Measurements from ENCODE around the gene SFTA2.

Gene SFTA2

DNA sequence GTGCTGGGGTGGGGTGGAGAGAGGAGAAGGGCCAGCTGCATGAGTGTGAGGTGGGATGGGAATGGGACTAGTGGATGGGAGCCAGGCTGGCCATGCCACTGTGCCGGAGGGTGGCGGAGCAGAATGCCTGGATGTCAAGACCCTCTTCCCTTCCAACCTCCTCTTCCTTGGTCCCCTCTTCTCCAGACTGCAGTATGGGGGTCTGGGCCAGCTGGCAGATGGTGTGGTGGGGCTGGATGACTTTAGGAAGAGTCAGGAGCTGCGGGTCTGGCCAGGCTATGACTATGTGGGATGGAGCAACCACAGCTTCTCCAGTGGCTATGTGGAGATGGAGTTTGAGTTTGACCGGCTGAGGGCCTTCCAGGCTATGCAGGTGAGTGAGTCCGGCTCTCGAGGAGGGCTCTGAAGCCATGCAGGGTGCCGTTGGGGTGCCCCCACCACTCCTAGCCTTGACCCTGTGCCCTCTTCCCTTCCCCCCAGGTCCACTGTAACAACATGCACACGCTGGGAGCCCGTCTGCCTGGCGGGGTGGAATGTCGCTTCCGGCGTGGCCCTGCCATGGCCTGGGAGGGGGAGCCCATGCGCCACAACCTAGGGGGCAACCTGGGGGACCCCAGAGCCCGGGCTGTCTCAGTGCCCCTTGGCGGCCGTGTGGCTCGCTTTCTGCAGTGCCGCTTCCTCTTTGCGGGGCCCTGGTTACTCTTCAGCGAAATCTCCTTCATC, 40.0 kb downstream of the SFTA2 start:
- Histone ChIP-seq H3K36me3 (no peaks in the 10 kb centered on the region), H3K27ac (no peak overlapping the region), H3K9me3 (no peaks in the 10 kb centered on the region), H3K27me3 (peaks cover 81% of the 10 kb centered on the region), H3K4me1 (ENCODE audit: control insufficient read depth in 1 of 2, insufficient read depth in 1 of 2, low read depth in 1 of 2, low read length in 1 of 2) (no peaks in the 10 kb centered on the region), H3K4me3 (ENCODE audit: low read depth in 1 of 2, low read length in 1 of 2) (no peak overlapping the region)
- TF ChIP-seq, protein P1, sequence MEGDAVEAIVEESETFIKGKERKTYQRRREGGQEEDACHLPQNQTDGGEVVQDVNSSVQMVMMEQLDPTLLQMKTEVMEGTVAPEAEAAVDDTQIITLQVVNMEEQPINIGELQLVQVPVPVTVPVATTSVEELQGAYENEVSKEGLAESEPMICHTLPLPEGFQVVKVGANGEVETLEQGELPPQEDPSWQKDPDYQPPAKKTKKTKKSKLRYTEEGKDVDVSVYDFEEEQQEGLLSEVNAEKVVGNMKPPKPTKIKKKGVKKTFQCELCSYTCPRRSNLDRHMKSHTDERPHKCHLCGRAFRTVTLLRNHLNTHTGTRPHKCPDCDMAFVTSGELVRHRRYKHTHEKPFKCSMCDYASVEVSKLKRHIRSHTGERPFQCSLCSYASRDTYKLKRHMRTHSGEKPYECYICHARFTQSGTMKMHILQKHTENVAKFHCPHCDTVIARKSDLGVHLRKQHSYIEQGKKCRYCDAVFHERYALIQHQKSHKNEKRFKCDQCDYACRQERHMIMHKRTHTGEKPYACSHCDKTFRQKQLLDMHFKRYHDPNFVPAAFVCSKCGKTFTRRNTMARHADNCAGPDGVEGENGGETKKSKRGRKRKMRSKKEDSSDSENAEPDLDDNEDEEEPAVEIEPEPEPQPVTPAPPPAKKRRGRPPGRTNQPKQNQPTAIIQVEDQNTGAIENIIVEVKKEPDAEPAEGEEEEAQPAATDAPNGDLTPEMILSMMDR (IDR thresholded peaks at IDR 0.05) = no peak

- H3K36me3 ChIP-seq = no peaks in the 10 kb centered on the region
These were observed 40.6 kb downstream of the SFTA2 start for GRCh38 chr6:30891450-30891723.

DNA sequence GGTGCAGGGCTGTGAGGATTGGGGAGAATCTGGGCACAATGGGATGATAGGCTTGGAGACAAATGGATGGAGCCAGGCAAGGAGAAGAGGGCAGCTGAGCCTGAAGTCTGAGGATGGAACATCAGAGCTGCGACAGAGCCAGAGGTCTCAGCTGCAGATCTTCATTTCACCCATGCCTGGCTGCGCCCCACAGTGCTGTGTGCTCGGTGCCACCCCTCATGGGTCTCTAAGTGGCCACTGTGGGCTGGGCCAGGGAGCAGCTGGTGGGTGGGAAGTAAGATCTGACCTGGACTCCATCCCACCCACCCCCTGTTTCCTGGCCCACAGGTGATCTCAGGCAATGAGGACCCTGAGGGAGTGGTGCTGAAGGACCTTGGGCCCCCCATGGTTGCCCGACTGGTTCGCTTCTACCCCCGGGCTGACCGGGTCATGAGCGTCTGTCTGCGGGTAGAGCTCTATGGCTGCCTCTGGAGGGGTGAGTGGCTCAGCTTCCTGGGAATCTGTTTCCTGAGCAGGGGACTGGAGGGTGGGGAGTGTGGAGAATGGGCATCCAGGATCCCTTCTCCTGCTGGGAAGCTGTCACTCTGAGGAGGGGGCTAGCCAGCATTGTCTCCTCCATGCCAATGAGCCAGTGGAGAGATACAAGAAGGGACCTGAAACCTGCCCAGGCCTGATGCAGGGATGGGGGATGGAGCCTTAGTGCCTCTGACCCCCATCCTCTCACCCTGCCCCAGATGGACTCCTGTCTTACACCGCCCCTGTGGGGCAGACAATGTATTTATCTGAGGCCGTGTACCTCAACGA, 41.1 kb downstream of the SFTA2 start:
- Histone ChIP-seq H3K9me3 (no peaks in the 10 kb centered on the region), H3K27ac (no peak overlapping the region), H3K36me3 (no peaks in the 10 kb centered on the region), H3K27me3 (peaks cover 91% of the 10 kb centered on the region), H3K4me1 (ENCODE audit: control insufficient read depth in 1 of 2, insufficient read depth in 1 of 2, low read depth in 1 of 2, low read length in 1 of 2) (no peaks in the 10 kb centered on the region), H3K4me3 (ENCODE audit: low read depth in 1 of 2, low read length in 1 of 2) (no peak overlapping the region)
- TF ChIP-seq, protein P1 (IDR thresholded peaks at IDR 0.05) = no peak

More at GRCh38 chr6:30891450-30891723, 40.6 kb downstream of the SFTA2 start:
- TF ChIP-seq, protein P1 (IDR thresholded peaks at IDR 0.05) = no peak
- H3K27me3 ChIP-seq = peaks cover 86% of the 10 kb centered on the region
- no peak overlapping the region for H3K27ac ChIP-seq
- no peak overlapping the region for H3K4me3 ChIP-seq (ENCODE audit: low read depth in 1 of 2, low read length in 1 of 2)
- no peaks in the 10 kb centered on the region for H3K4me1 ChIP-seq (ENCODE audit: control insufficient read depth in 1 of 2, insufficient read depth in 1 of 2, low read depth in 1 of 2, low read length in 1 of 2)
- H3K9me3 ChIP-seq = no peaks in the 10 kb centered on the region

GRCh38 chr6:30889921-30890645, 41.9 kb downstream of the SFTA2 start:
- Histone ChIP-seq H3K9me3 (no peaks in the 10 kb centered on the region), H3K27ac (no peak overlapping the region)

DNA sequence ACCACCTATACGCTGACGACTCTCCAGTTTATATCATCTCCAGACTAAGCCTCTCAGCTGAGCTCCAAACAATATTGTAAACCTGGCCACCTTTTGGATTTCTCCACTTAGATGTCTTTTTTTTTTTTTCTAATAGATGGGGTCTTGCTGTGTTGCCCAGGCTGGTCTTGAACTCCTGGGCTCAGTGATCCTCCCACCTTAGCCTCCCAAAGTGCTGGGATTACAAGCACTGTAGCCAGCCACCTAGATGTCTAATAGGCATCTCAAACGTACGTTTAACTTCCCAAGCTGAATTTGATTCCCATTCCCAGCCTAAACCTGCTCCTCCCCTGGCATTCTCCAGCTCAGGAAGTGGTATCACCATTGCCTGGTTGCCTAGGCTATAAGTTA, 42.5 kb downstream of the SFTA2 start:
- Histone ChIP-seq H3K27me3 (peaks cover 93% of the 10 kb centered on the region), H3K4me3 (ENCODE audit: low read depth in 1 of 2, low read length in 1 of 2) (no peak overlapping the region), H3K4me1 (ENCODE audit: control insufficient read depth in 1 of 2, insufficient read depth in 1 of 2, low read depth in 1 of 2, low read length in 1 of 2) (peaks cover 6 to 9% of the 10 kb centered on the region in 2 experiments), H3K9me3 (no peaks in the 10 kb centered on the region), H3K27ac (no peak overlapping the region), H3K36me3 (no peaks in the 10 kb centered on the region)
- TF ChIP-seq, protein P1 (IDR thresholded peaks at IDR 0.05) = no peak

More at GRCh38 chr6:30889921-30890645, 41.9 kb downstream of the SFTA2 start:
- Histone ChIP-seq H3K36me3 (no peaks in the 10 kb centered on the region), H3K4me3 (ENCODE audit: low read depth in 1 of 2, low read length in 1 of 2) (no peak overlapping the region), H3K4me1 (ENCODE audit: control insufficient read depth in 1 of 2, insufficient read depth in 1 of 2, low read depth in 1 of 2, low read length in 1 of 2) (peaks cover 0 to 5% of the 10 kb centered on the region in 2 experiments), H3K27me3 (peaks cover 91% of the 10 kb centered on the region)
- TF ChIP-seq, protein P1 (IDR thresholded peaks at IDR 0.05) = no peak

Measured in neutrophil (primary cell).